Measurements from ENCODE around the gene AANAT.

- TF ChIP-seq CTCF (conservative IDR thresholded peaks at IDR 0.05; ENCODE audit: low read length) (no peak), EZH2phosphoT487 (IDR thresholded peaks at IDR 0.05; ENCODE audit: borderline replicate concordance, low read depth, low read length) (no peak)
Measured at GRCh38 chr17:76474238-76474637, 6.8 kb downstream of the AANAT start.

Measured in OCI-LY7 (cell line).